Fibroblast of the aortic adventitia (primary cell): ENCODE results near the gene FAM13C. TPM values are rescaled to one million over a fixed set of nuclear protein-coding genes. Genes with fewer than 3 reads are reported as not detected.

ENCODE experiments used
- DNase-seq: peaks from one replicate; pipeline ENCODE4 v3.0.0-alpha.2; 2010; ENCODE audit warnings: low read depth
- H3K4me3 ChIP-seq: 2 replicates; pipeline ENCODE4 v1.5.1; 2011; ENCODE audit warnings: low read depth, mild to moderate bottlenecking, control low read depth, low read length, moderate library complexity
- CTCF ChIP-seq: IDR thresholded peaks from 2 replicates; pipeline ENCODE4 v1.5.1; 2011; ENCODE audit warnings: mild to moderate bottlenecking, low read length, control low read depth, inconsistent platforms; ENCODE audit not compliant: insufficient read depth
- total RNA-seq: library from RNA; depleted of rRNA; stranded (reverse); fragments of >200 nt; gene quantifications from 2 replicates; pipeline ENCODE4 v1.2.3, GENCODE V29; 2012; ENCODE audit warnings: low replicate concordance

FAM13C gene
- total RNA-seq, 1 donor: 3.3 TPM

GRCh38 chr10:59269651-59270050, 92.7 kb downstream of the FAM13C start:
- no peak for DNase-seq
- TF ChIP-seq CTCF: no peak

GRCh38 chr10:59268460-59268859, 93.9 kb downstream of the FAM13C start:
- TF ChIP-seq CTCF: no peak
- DNase-seq: no peak
- no peak overlapping the region for H3K4me3 ChIP-seq

More at GRCh38 chr10:59269651-59270050, 92.7 kb downstream of the FAM13C start:
- H3K4me3 ChIP-seq: no peak overlapping the region

- H3K4me3 ChIP-seq: no peak overlapping the region
- no peak for TF ChIP-seq CTCF
- DNase-seq: no peak
Measured at GRCh38 chr10:59266321-59266720, 96.0 kb downstream of the FAM13C start.

GRCh38 chr10:59265141-59265540, 97.2 kb downstream of the FAM13C start:
- H3K4me3 ChIP-seq: no peak overlapping the region
- TF ChIP-seq CTCF: no peak
- no peak for DNase-seq

GRCh38 chr10:59258890-59259289, 103.5 kb downstream of the FAM13C start:
- DNase-seq: no peak
- no peak overlapping the region for H3K4me3 ChIP-seq
- no peak for TF ChIP-seq CTCF

GRCh38 chr10:59257224-59257623, 105.1 kb downstream of the FAM13C start:
- DNase-seq: no peak
- H3K4me3 ChIP-seq: no peak overlapping the region
- TF ChIP-seq CTCF: no peak

GRCh38 chr10:59255463-59255862, 106.9 kb downstream of the FAM13C start:
- no peak overlapping the region for H3K4me3 ChIP-seq

More at GRCh38 chr10:59255463-59255862, 106.9 kb downstream of the FAM13C start:
- DNase-seq: no peak
- TF ChIP-seq CTCF: no peak
